Myocyte (in vitro differentiated cells): ENCODE results near the gene POTEG. TPM values are rescaled to one million over a fixed set of nuclear protein-coding genes. Genes with fewer than 3 reads are reported as not detected.
"Not testable (repeated sequence)": the region's sequence is repeated elsewhere in the genome, so short reads cannot be mapped to it uniquely, and the experiment has no call there.

Experiments used
- DNase-seq: peaks from one replicate; pipeline ENCODE4 v3.0.0-alpha.2; 2012; ENCODE audit warnings: low read depth
- polyA plus RNA-seq: library from polyadenylated mRNA; unstranded; fragments of >200 nt; gene quantifications from one replicate; pipeline ENCODE4 v1.2.1, GENCODE V29; 2012; ENCODE audit warnings: missing spikeins
- total RNA-seq: library from RNA; depleted of rRNA; stranded (reverse); fragments of >200 nt; gene quantifications from 2 replicates; pipeline ENCODE4 v1.2.3, GENCODE V29; 2014

Gene POTEG
- not detected in 2 replicates for total RNA-seq
- 0.04 TPM for polyA plus RNA-seq

GRCh38 chr14:19434241-19434640 is at the start of gene POTEG:
Gene POTEG, minus strand, starts transcription at chr14:19434341. Its CDS starts 52 bp downstream, at chr14:19434289.
- not testable (repeated sequence) for DNase-seq

DNA sequence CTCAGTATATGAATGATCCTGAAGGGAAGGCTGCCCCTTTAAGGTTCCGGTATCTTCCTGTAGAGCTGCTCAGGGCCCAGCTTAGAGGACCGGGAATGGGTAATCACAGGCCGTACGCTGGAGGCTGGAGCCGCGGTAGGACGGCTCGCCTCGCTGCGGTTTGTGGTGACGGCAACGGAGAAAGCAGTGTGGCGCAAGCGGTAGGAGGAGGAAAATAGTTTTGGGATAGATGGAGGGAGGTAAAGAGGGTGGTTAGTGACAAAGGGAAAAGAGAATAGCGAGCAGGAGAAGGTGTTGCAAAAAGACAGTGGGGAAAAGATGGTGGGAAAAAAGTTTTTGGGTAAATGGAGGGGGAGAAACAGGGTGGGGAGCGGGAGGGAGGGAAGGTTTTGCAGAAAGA is 48.0 kb upstream of the POTEG start:
- not testable (repeated sequence) for DNase-seq

GRCh38 chr14:19481421-19481820 is 47.3 kb upstream of the POTEG start:
- DNase-seq = not testable (repeated sequence)

DNA sequence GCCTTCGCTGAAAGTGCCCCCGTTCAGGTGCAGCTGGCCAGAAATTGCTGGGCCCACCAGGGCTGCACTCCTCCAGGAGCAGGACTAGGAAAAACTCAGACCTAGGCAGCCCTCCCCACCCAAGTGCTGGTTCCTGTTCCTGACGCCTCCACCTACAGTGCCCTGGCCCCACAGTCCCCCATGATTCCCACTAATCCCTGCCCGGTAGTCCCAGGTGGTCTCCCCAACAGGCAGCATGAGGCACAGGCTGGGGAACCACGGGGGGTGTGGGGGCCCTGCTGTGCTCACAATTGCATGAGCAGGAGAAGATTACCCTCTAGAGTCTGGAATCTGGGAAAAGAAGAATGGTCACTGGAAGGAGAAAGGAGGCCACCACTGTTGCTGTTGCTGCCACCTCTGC is 46.4 kb upstream of the POTEG start:
- not testable (repeated sequence) for DNase-seq

- DNase-seq = not testable (repeated sequence)
These were observed 11.6 kb upstream of the POTEG start for GRCh38 chr14:19445761-19446160.

- not testable (repeated sequence) for DNase-seq
These were observed 5.7 kb upstream of the POTEG start for GRCh38 chr14:19439826-19440225.

DNA sequence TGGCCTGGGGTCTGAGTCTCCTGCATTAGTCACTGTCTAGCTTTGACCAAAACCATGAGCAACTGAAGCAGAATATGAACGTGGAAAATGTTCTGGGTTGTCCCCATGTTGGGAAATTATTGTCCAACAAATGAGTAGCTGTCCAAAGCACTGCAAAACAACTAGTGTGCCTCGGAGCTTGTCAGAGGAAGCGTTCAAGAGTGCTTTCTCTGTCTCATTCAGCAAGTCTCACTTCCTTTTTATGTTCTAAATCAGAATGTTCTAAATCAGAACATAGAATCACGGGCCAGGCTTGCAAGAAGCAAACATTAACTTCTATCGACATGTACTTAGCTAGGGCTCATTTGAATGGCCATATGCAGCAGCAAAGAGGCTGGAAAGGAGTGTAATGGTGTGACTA is 5.1 kb upstream of the POTEG start:
- not testable (repeated sequence) for DNase-seq

- DNase-seq = not testable (repeated sequence)
These were observed 2.9 kb upstream of the POTEG start for GRCh38 chr14:19437126-19437443.

GRCh38 chr14:19436311-19437125 is 2.4 kb upstream of the POTEG start:
- DNase-seq = not testable (repeated sequence)

DNA sequence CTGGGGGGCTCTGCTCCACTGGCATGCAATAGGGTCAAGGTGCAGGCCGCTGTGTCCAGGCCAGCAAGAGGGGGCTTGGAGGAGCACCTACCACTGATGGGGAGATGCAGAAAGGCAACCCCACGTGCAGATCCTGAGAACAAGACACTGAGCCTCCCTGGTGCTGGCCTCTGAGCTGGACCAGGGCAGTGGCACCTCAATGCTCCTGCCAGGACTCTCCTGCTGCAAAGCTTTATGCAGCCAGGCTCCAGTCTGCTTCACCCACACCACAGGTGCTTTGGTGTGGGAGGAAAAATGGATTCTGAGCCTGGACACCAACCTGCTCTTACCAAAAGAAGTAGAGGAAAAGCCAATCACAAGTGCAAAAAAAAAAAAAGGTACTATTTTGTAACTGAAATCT is 1.7 kb upstream of the POTEG start:
- not testable (repeated sequence) for DNase-seq

- DNase-seq = not testable (repeated sequence)
These were observed 750 bp upstream of the POTEG start for GRCh38 chr14:19434891-19435290.

DNA sequence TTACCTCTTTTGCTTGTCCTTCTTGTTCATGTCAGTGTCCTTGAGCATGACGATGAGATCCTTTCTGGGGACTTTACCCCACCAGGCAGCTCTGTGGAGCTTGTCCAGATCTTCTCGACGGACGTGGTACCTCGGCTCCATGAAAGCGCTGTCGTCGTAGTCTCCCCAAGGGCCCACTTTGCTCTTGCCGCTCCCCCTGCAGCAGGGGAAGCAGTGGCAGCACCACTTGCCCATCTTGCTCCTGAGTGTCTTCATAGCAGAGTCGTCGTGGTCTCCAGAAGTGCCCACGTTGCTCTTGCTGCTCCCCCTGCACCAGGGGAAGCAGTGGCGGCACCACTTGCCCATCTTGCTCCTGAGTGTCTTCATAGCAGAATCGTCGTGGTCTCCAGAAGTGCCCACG is 376 bp downstream of the POTEG start:
- not testable (repeated sequence) for DNase-seq

DNA sequence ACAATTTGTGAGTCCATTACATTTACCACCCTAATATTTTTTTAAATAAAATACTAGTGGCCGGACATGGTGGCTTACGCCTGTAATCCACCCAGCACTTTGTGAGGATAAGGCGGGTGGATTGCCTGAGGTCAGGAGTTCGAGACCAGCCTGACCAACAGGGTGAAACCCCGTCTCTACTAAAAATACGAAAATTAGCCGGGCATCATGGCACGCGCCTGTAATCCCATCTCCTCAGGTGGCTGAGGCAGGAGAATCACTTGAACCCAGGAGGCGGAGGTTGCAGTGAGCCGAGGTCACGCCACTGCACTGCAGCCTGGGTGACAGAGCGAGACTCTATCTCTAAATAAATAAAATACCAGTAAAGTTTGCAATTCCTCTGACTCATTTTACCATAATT is 25.6 kb downstream of the POTEG start:
- DNase-seq = not testable (repeated sequence)

GRCh38 chr14:19402097-19402496 is 32.0 kb downstream of the POTEG start:
- not testable (repeated sequence) for DNase-seq

GRCh38 chr14:19394727-19395126 is 39.4 kb downstream of the POTEG start:
- DNase-seq = not testable (repeated sequence)

- not testable (repeated sequence) for DNase-seq
These were observed 43.9 kb downstream of the POTEG start for GRCh38 chr14:19390230-19390629.

DNA sequence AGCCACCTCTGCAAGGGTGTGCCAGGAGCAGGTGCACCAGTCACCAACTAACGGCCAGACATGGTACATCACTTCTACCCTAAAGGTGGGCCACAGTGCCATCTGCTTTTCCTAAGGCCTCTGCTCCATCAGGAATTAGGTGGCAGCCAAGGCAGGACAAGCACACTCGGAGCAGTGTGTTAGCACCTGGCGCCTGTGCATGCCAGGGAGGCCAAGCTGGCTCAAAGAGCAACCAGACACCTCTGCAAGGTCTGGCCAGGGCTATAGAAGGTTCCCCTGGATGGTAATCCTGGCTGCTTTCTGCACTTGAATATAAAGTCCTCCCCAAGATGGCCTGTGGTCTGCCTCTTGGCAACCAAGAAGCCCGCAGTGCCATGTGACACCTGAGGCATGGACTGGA is 45.4 kb downstream of the POTEG start:
- DNase-seq = peak; percentile 1

- DNase-seq = not testable (repeated sequence)
These were observed 47.1 kb downstream of the POTEG start for GRCh38 chr14:19386996-19387395.

DNA sequence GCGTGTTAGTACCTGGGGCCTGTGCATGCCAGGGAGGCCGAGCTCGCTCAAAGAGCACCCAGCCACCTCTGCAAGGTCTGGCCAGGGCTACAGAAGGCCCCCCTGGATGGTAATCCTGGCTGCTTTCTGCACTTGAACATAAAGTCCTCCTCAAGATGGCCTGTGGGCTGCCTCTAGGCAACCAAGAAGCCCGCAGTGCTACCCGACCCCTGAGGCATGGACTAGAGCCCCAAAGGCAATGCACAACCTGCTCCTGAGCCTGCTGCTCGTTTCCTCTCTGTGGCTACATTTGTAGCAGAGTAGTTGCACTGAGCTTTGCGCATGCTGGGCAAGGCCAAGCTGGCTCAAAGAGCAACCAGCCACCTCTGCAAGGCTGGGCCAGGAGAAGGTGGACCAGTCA is 47.8 kb downstream of the POTEG start:
- not testable (repeated sequence) for DNase-seq

DNA sequence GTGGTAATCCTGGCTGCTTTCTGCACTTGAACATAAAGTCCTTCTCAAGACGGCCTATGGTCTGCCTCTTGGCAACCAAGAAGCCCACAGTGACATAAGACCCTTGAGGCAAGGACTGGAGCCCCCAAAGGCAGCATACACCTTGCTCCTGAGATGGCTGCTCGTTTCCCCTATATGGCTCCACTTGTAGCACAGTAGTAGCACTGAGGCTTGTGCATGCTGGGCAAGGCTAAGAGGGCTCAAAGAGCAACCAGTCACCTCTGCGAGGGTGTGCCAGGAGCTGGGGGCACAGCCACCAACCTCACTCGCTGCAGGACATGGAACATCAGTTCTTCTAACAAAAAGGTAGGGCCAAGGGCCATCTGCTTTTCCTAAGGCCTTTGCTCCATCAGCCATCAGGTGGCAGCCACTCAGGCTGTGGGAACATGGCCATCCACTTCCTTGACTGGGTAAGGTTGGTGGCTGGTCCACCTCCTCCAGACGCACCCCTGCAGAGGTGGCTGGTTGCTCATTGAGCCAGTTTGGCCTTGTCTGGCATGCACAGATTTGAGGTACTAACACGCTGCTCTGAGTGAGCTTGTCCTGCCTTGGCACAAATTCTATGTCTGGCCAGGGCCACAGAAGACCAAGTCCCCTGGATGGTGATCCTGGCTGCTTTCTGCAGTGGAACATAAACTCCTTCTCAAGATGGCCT is 49.9 kb downstream of the POTEG start:
- not testable (repeated sequence) for DNase-seq

DNA sequence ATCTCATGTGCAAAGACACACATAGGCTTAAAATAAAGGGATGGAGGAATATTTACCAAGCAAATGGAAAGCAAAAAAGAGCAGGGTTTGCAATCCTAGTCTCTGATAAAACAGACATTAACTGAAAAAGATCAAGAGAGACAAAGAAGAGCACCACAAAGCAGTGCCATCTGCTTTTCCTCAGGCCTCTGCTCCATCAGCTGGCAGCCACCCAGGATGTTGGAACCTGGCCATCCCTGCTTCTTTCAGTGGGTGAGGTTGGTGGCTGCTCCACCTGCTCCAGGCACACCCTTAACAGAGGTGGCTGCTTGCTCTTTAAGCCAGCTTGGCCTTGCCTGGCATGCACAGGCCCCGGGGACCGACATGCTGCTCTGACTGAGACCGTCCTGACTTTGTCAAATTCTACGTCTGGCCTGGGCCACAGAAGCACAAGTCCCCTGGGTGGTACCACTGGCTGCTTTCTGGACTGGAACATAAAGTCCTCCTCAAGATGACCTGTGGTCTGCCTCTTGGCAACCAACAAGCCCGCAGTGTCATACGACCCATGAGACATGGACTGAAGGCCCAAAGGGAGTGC is 51.0 kb downstream of the POTEG start:
- DNase-seq = peak; percentile 72

GRCh38 chr14:19380137-19380536 is 54.0 kb downstream of the POTEG start:
- DNase-seq = not testable (repeated sequence)
